ENCODE measurements around the gene FLG.

DNA sequence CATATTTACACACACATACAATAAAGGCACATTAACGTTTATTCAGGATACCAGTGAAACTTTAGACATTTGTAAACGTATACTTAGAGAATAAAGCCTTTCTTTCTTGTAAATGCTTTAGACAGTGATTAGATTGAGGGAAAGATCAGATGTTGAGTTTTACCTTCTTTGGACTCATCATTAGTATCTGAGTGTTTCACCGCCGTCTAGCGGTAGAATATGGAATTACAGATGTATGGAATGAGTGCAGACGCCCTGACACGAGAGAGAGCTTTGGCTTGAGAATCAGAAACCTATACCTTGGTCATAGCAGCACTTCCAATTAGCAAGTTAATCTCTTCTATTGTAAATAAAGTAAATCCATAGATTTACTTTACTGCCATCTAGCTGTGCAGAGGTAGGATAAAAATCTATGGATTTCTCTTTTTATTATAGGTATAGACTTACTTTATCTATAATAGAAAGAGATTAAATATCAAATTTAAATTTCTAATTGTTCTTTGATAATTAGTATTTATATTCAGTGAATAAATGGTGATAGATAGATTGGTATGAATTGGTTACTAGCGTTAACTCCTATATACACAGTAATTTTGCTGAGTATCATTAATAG lies 22.2 kb upstream of the FLG start:
- TF ChIP-seq BHLHE40 (IDR thresholded peaks at IDR 0.05; ENCODE audit: low read depth, low read length) (no peak), POLR2A (IDR thresholded peaks at IDR 0.05; ENCODE audit: low read depth, low read length) (no peak), USF2 (IDR thresholded peaks at IDR 0.05; ENCODE audit: low read depth, low read length) (no peak), SMC3 (IDR thresholded peaks at IDR 0.05; ENCODE audit: low read depth, low read length) (peak; percentile 36)
- TF ChIP-seq, protein P1, sequence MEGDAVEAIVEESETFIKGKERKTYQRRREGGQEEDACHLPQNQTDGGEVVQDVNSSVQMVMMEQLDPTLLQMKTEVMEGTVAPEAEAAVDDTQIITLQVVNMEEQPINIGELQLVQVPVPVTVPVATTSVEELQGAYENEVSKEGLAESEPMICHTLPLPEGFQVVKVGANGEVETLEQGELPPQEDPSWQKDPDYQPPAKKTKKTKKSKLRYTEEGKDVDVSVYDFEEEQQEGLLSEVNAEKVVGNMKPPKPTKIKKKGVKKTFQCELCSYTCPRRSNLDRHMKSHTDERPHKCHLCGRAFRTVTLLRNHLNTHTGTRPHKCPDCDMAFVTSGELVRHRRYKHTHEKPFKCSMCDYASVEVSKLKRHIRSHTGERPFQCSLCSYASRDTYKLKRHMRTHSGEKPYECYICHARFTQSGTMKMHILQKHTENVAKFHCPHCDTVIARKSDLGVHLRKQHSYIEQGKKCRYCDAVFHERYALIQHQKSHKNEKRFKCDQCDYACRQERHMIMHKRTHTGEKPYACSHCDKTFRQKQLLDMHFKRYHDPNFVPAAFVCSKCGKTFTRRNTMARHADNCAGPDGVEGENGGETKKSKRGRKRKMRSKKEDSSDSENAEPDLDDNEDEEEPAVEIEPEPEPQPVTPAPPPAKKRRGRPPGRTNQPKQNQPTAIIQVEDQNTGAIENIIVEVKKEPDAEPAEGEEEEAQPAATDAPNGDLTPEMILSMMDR (conservative IDR thresholded peaks at IDR 0.05; ENCODE audit: low read depth, low read length) = peak; percentile 62

Data from IMR-90 (cell line).